ENCODE results near the gene DPP6.

The DPP6 gene

DNA sequence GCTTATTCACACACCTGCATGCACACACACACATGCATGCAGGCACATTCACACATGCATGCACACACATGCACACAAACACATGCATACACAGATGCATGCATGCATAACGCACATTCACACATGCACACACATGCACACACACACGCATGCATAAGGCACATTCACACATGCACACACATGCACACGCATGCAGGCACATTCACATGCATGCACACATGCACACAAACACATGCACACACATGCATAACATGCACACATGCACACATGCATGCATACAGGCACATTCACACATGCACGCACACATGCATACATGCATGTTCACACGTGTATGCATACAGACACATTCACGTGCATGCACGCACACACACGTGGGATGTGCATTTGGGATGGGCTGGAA, 784.9 kb downstream of the DPP6 start:
- no peak for TF ChIP-seq CTCF (IDR thresholded peaks at IDR 0.05; ENCODE audit: low read depth, low read length)

GRCh38 chr7:154837622-154838021, 785.4 kb downstream of the DPP6 start:
- no peak for DNase-seq
- H3K27me3 ChIP-seq (ENCODE audit: insufficient read depth, low read depth, severe bottlenecking), result peaks cover 93% of the 10 kb centered on the region
- TF ChIP-seq CTCF (IDR thresholded peaks at IDR 0.05; ENCODE audit: low read depth, low read length), result no peak

More for the DNA sequence above, 784.9 kb downstream of the DPP6 start:
- Histone ChIP-seq H3K27ac (no peak overlapping the region), H3K36me3 (no peaks in the 10 kb centered on the region), H3K27me3 (ENCODE audit: insufficient read depth, low read depth, severe bottlenecking) (peaks cover 94% of the 10 kb centered on the region), H3K9me3 (ENCODE audit: severe bottlenecking) (no peaks in the 10 kb centered on the region), H3K4me3 (ENCODE audit: low read depth, low read length) (no peak overlapping the region)
- DNase-seq, result no peak

GRCh38 chr7:154840086-154840485, 787.9 kb downstream of the DPP6 start:
- no peaks in the 10 kb centered on the region for H3K36me3 ChIP-seq
- H3K9me3 ChIP-seq (ENCODE audit: severe bottlenecking), result no peaks in the 10 kb centered on the region
- no peak overlapping the region for H3K4me3 ChIP-seq (ENCODE audit: low read depth, low read length)
- no peak for DNase-seq
- TF ChIP-seq CTCF (IDR thresholded peaks at IDR 0.05; ENCODE audit: low read depth, low read length), result no peak
- no peak overlapping the region for H3K27ac ChIP-seq
- H3K27me3 ChIP-seq (ENCODE audit: insufficient read depth, low read depth, severe bottlenecking), result peaks cover 96% of the 10 kb centered on the region

More at GRCh38 chr7:154837622-154838021, 785.4 kb downstream of the DPP6 start:
- Histone ChIP-seq H3K9me3 (ENCODE audit: severe bottlenecking) (no peaks in the 10 kb centered on the region), H3K4me3 (ENCODE audit: low read depth, low read length) (no peak overlapping the region), H3K36me3 (no peaks in the 10 kb centered on the region), H3K27ac (no peak overlapping the region)

GRCh38 chr7:154841731-154842331, 789.6 kb downstream of the DPP6 start:
- no peak for DNase-seq
- no peak overlapping the region for H3K4me3 ChIP-seq (ENCODE audit: low read depth, low read length)
- no peak for TF ChIP-seq CTCF (IDR thresholded peaks at IDR 0.05; ENCODE audit: low read depth, low read length)
- no peaks in the 10 kb centered on the region for H3K9me3 ChIP-seq (ENCODE audit: severe bottlenecking)
- H3K27ac ChIP-seq, result no peak overlapping the region
- H3K36me3 ChIP-seq, result no peaks in the 10 kb centered on the region
- peaks cover 94% of the 10 kb centered on the region for H3K27me3 ChIP-seq (ENCODE audit: insufficient read depth, low read depth, severe bottlenecking)

GRCh38 chr7:154842591-154842990, 790.4 kb downstream of the DPP6 start:
- Histone ChIP-seq H3K4me3 (ENCODE audit: low read depth, low read length) (no peak overlapping the region), H3K27me3 (ENCODE audit: insufficient read depth, low read depth, severe bottlenecking) (peaks cover 94% of the 10 kb centered on the region), H3K36me3 (no peaks in the 10 kb centered on the region), H3K27ac (no peak overlapping the region), H3K9me3 (ENCODE audit: severe bottlenecking) (no peaks in the 10 kb centered on the region)
- no peak for DNase-seq
- no peak for TF ChIP-seq CTCF (IDR thresholded peaks at IDR 0.05; ENCODE audit: low read depth, low read length)

GRCh38 chr7:154843670-154844237, 791.6 kb downstream of the DPP6 start:
- Histone ChIP-seq H3K27me3 (ENCODE audit: insufficient read depth, low read depth, severe bottlenecking) (peaks cover 94% of the 10 kb centered on the region), H3K27ac (no peak overlapping the region), H3K36me3 (no peaks in the 10 kb centered on the region), H3K9me3 (ENCODE audit: severe bottlenecking) (no peaks in the 10 kb centered on the region), H3K4me3 (ENCODE audit: low read depth, low read length) (no peak overlapping the region)
- DNase-seq, result no peak
- TF ChIP-seq CTCF (IDR thresholded peaks at IDR 0.05; ENCODE audit: low read depth, low read length), result no peak
